Gastrocnemius medialis (tissue), 4 donors: ENCODE measurements around the gene NLGN4Y.

Experiments
- POLR2A ChIP-seq, 2 donors: fragments of 450-650 bp; IDR thresholded peaks; one replicate each; pipeline ENCODE4 v1.6.1; 2017; ENCODE audit warnings: antibody characterized with exemption in 2 of 2, mild to moderate bottlenecking in 2 of 2, moderate library complexity in 2 of 2
- TF ChIP-seq, protein P1 (sequence below), 5 experiments: fragments of 450-650 bp in 3 of 5; fragments of 200-600 bp in 2 of 5; sonication (generic) in 2 of 5; IDR thresholded peaks in 4 of 5; conservative IDR thresholded peaks in 1 of 5; 1 replicate in 4 of 5; 2 replicates in 1 of 5; pipeline ENCODE4 v1.5.1; 2016 to 2019; ENCODE audit warnings: antibody characterized with exemption in 5 of 5, mild to moderate bottlenecking in 3 of 5, moderate library complexity in 3 of 5

DNA sequence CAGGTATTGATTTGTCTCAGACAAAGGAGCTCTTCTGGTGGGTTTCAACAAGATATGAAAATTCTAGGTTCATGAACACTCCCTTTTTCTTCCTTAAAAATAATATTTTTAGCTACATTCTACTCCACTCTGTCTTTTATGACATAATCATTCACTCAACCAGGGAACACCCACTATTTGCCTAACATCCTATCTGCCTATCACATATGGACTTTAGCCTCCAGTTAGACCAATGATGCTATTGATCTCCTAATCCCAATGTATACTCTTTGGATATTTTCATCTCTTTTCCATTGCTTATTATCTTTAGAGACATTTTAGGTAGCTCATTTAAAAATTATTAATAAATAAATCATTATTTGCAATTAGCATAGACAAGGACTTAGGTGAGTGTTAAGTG is 110.6 kb downstream of the NLGN4Y start:
- TF ChIP-seq, protein P1, sequence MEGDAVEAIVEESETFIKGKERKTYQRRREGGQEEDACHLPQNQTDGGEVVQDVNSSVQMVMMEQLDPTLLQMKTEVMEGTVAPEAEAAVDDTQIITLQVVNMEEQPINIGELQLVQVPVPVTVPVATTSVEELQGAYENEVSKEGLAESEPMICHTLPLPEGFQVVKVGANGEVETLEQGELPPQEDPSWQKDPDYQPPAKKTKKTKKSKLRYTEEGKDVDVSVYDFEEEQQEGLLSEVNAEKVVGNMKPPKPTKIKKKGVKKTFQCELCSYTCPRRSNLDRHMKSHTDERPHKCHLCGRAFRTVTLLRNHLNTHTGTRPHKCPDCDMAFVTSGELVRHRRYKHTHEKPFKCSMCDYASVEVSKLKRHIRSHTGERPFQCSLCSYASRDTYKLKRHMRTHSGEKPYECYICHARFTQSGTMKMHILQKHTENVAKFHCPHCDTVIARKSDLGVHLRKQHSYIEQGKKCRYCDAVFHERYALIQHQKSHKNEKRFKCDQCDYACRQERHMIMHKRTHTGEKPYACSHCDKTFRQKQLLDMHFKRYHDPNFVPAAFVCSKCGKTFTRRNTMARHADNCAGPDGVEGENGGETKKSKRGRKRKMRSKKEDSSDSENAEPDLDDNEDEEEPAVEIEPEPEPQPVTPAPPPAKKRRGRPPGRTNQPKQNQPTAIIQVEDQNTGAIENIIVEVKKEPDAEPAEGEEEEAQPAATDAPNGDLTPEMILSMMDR (IDR thresholded peaks at IDR 0.05 in 4 of 5, conservative IDR thresholded peaks at IDR 0.05 in 1 of 5), result no peak
- no peak for TF ChIP-seq POLR2A (IDR thresholded peaks at IDR 0.05)
